Loucy (cell line): ENCODE results near the gene BMAL1.

ENCODE experiments used
- EZH2phosphoT487 ChIP-seq: fragments of 200-600 bp; IDR thresholded peaks from 2 replicates; pipeline ENCODE4 v1.6.1; 2018; ENCODE audit warnings: antibody characterized with exemption, mild to moderate bottlenecking, moderate library complexity, borderline replicate concordance
- TF ChIP-seq, protein P1 (sequence below): fragments of 200-600 bp; sonication (generic); conservative IDR thresholded peaks from 2 replicates; pipeline ENCODE4 v1.5.1; 2014; ENCODE audit warnings: mild to moderate bottlenecking, antibody characterized with exemption, low read length

DNA sequence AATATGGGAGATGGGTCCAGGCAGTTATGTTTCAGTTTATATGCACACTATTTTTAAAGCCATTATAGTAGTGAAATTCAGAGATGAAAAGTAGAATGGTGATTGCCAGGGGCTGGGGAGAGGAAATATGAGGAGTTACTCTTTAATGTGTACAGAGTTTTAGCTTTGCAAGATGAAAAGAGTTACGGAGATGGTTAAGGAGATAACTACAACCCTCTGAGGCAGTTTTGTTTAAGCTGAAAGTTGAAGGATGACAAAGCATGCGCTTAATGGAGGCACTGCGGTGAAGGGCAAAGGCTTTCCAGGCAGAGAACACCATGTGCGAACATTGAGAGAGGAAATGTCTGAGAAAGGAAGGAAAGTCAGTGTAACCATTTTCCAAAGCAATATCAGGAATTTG, 18.2 kb upstream of the BMAL1 start:
- TF ChIP-seq, protein P1, sequence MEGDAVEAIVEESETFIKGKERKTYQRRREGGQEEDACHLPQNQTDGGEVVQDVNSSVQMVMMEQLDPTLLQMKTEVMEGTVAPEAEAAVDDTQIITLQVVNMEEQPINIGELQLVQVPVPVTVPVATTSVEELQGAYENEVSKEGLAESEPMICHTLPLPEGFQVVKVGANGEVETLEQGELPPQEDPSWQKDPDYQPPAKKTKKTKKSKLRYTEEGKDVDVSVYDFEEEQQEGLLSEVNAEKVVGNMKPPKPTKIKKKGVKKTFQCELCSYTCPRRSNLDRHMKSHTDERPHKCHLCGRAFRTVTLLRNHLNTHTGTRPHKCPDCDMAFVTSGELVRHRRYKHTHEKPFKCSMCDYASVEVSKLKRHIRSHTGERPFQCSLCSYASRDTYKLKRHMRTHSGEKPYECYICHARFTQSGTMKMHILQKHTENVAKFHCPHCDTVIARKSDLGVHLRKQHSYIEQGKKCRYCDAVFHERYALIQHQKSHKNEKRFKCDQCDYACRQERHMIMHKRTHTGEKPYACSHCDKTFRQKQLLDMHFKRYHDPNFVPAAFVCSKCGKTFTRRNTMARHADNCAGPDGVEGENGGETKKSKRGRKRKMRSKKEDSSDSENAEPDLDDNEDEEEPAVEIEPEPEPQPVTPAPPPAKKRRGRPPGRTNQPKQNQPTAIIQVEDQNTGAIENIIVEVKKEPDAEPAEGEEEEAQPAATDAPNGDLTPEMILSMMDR = no peak
- TF ChIP-seq EZH2phosphoT487 = no peak
